Measurements from ENCODE around the gene INKA1.

Gene INKA1

GRCh38 chr3:49802719-49803464 lies at the start of gene INKA1:
Gene INKA1 (plus strand): TSS chr3:49803261. CDS start chr3:49803393, 132 bp downstream.
- H3K4me3 ChIP-seq (ENCODE audit: low read depth, low read length): peak within 1 kb of the TSS; percentile 84
- DNase-seq (ENCODE audit: low read depth): peak; percentile 84
- TF ChIP-seq CTCF (conservative IDR thresholded peaks at IDR 0.05; ENCODE audit: low read depth, low read length): peak; percentile 88

GRCh38 chr3:49754536-49754935 lies 48.5 kb upstream of the INKA1 start:
- no peak for TF ChIP-seq CTCF (conservative IDR thresholded peaks at IDR 0.05; ENCODE audit: low read depth, low read length)
- DNase-seq (ENCODE audit: low read depth): no peak
- no peak overlapping the region for H3K4me3 ChIP-seq (ENCODE audit: low read depth, low read length)

- no peak overlapping the region for H3K4me3 ChIP-seq (ENCODE audit: low read depth, low read length)
- no peak for DNase-seq (ENCODE audit: low read depth)
- TF ChIP-seq CTCF (conservative IDR thresholded peaks at IDR 0.05; ENCODE audit: low read depth, low read length): no peak
Measured at GRCh38 chr3:49756036-49756435, 47.0 kb upstream of the INKA1 start.

GRCh38 chr3:49757197-49757596 lies 45.9 kb upstream of the INKA1 start:
- H3K4me3 ChIP-seq (ENCODE audit: low read depth, low read length): no peak overlapping the region
- DNase-seq (ENCODE audit: low read depth): no peak
- no peak for TF ChIP-seq CTCF (conservative IDR thresholded peaks at IDR 0.05; ENCODE audit: low read depth, low read length)

GRCh38 chr3:49759226-49759625 lies 43.8 kb upstream of the INKA1 start:
- no peak for TF ChIP-seq CTCF (conservative IDR thresholded peaks at IDR 0.05; ENCODE audit: low read depth, low read length)
- no peak for DNase-seq (ENCODE audit: low read depth)
- no peak overlapping the region for H3K4me3 ChIP-seq (ENCODE audit: low read depth, low read length)

- no peak for DNase-seq (ENCODE audit: low read depth)
- no peak overlapping the region for H3K4me3 ChIP-seq (ENCODE audit: low read depth, low read length)
- TF ChIP-seq CTCF (conservative IDR thresholded peaks at IDR 0.05; ENCODE audit: low read depth, low read length): no peak
Measured at GRCh38 chr3:49761661-49762060, 41.4 kb upstream of the INKA1 start.

GRCh38 chr3:49763981-49764380 lies 39.1 kb upstream of the INKA1 start:
- TF ChIP-seq CTCF (conservative IDR thresholded peaks at IDR 0.05; ENCODE audit: low read depth, low read length): no peak
- H3K4me3 ChIP-seq (ENCODE audit: low read depth, low read length): no peak overlapping the region
- DNase-seq (ENCODE audit: low read depth): no peak
